ENCODE results near the gene HLA-DMA. TPM values are rescaled to one million over a fixed set of nuclear protein-coding genes. Genes with fewer than 3 reads are reported as not detected.
A peak's percentile ranks its signal among the peaks of the same experiment; 100 is the strongest.

Gene HLA-DMA
- total and polyA plus RNA-seq, 2 of the 13 experiments (the other 11 are each of a cell fraction or from before 2014, with no cell fraction given): 0.70 to 0.71 TPM

DNA sequence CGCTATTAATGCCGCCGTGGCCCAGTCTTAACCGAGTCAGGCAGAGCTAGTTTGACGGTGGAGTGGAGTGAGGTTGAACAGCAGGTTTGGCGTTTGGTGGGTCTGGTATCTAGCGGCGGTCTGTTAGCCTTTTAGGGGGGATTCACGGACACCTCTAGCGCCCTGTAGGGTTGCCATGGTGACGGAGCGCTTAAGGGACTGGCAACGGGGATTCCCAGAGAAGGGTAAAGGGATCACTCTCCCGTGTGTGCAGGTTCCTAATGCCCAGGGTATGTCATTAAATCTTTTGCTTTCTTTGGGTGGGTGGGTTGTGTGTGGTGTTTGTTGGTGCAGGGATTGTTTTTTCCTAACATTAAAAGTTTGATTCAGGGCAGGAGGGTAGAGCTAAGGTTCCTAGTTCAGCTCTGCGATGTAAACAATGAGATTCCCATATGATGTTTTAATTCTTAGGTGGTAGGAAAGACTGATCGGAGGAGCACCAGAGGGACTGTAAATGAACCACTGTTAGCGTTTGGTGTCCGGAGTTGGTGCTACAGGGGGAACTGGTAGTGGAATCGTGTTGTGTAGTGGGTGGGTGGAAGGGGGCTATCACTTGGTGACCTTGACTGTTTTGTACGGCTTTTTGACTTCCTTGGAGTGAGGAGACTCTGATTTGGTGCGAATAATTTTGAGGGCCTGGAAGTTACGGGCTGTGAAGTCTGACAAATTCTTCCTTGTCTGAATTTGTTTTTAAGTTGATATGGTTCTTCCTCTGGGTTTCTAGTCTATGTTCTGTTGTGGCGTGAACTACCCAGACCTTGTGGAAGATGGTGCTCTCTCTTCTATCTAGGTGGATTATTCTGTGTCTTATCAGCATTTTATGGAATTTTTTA lies 20.5 kb upstream of the HLA-DMA start (continued):
- TF ChIP-seq SKIL (CRISPR knock-in tag; IDR thresholded peaks at IDR 0.05; ENCODE audit: borderline replicate concordance) (no peak), PHF8 (CRISPR knock-in tag; IDR thresholded peaks at IDR 0.05) (no peak), RARG (CRISPR knock-in tag; IDR thresholded peaks at IDR 0.05; ENCODE audit: low read depth) (no peak), BCL6 (CRISPR knock-in tag; IDR thresholded peaks at IDR 0.05) (peak; percentile 22; the same call in 1 of the 2 replicates), ZKSCAN5 (CRISPR knock-in tag; IDR thresholded peaks at IDR 0.05) (peak; percentile 2; the same call in 1 of the 2 replicates), POLR2G (IDR thresholded peaks at IDR 0.05; ENCODE audit: low read depth, low read length) (peak; percentile 57; the same call in 1 of the 2 replicates), HNRNPK (IDR thresholded peaks at IDR 0.05; ENCODE audit: low read depth, low read length, poor library complexity, severe bottlenecking) (peak; percentile 12), GPBP1L1 (CRISPR knock-in tag; IDR thresholded peaks at IDR 0.05) (no peak), TBP (CRISPR knock-in tag; IDR thresholded peaks at IDR 0.05) (no peak), POLR2A (IDR thresholded peaks at IDR 0.05; ENCODE audit: insufficient read depth in 1 of 2, low read depth in 2 of 2, low read length in 2 of 2) (peak in 1 of 2 experiments; percentile 33; a peak in 1 of 4 replicates), ZNF441 (CRISPR knock-in tag; IDR thresholded peaks at IDR 0.05; ENCODE audit: borderline replicate concordance) (0 out of 2 replicates have a peak, but pooled peaks have one; percentile 7), ZNF557 (CRISPR knock-in tag; IDR thresholded peaks at IDR 0.05) (0 out of 2 replicates have a peak, but pooled peaks have one; percentile 27)
- TF ChIP-seq, protein P1, sequence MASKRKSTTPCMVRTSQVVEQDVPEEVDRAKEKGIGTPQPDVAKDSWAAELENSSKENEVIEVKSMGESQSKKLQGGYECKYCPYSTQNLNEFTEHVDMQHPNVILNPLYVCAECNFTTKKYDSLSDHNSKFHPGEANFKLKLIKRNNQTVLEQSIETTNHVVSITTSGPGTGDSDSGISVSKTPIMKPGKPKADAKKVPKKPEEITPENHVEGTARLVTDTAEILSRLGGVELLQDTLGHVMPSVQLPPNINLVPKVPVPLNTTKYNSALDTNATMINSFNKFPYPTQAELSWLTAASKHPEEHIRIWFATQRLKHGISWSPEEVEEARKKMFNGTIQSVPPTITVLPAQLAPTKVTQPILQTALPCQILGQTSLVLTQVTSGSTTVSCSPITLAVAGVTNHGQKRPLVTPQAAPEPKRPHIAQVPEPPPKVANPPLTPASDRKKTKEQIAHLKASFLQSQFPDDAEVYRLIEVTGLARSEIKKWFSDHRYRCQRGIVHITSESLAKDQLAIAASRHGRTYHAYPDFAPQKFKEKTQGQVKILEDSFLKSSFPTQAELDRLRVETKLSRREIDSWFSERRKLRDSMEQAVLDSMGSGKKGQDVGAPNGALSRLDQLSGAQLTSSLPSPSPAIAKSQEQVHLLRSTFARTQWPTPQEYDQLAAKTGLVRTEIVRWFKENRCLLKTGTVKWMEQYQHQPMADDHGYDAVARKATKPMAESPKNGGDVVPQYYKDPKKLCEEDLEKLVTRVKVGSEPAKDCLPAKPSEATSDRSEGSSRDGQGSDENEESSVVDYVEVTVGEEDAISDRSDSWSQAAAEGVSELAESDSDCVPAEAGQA (IDR thresholded peaks at IDR 0.05; ENCODE audit: low read depth): no peak
- TF ChIP-seq, protein P1 (CRISPR knock-in tag; IDR thresholded peaks at IDR 0.05; ENCODE audit: borderline replicate concordance): no peak
- TF ChIP-seq, protein P2, sequence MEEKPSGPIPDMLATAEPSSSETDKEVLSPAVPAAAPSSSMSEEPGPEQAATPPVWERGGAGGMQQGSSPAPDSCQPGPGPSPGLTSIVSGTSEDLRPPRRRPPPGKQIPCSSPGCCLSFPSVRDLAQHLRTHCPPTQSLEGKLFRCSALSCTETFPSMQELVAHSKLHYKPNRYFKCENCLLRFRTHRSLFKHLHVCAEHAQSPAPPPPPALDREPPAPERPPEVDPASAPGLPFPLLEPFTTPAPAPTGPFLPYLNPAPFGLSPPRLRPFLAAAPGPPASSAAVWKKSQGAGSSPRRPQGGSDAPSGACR (CRISPR knock-in tag; IDR thresholded peaks at IDR 0.05): 0 out of 2 replicates have a peak, but pooled peaks have one; percentile 11
- TF ChIP-seq, protein P3, sequence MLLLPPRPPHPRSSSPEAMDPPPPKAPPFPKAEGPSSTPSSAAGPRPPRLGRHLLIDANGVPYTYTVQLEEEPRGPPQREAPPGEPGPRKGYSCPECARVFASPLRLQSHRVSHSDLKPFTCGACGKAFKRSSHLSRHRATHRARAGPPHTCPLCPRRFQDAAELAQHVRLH (CRISPR knock-in tag; IDR thresholded peaks at IDR 0.05; ENCODE audit: borderline replicate concordance, low read depth): peak; percentile 16; the same call in 1 of the 2 replicates
